ENCODE data around the gene ZDHHC3. TPM values are rescaled to one million over a fixed set of nuclear protein-coding genes. Genes with fewer than 3 reads are reported as not detected.

Gene ZDHHC3
- total RNA-seq, 2 donors from 2014 or later: 64.6 to 91.7 TPM

- H3K9me3 ChIP-seq: no peaks in the 10 kb centered on the region
- no peak for TF ChIP-seq POLR2A (IDR thresholded peaks at IDR 0.05)
- no peak for TF ChIP-seq POLR2AphosphoS5 (IDR thresholded peaks at IDR 0.05)
- TF ChIP-seq, protein P1, sequence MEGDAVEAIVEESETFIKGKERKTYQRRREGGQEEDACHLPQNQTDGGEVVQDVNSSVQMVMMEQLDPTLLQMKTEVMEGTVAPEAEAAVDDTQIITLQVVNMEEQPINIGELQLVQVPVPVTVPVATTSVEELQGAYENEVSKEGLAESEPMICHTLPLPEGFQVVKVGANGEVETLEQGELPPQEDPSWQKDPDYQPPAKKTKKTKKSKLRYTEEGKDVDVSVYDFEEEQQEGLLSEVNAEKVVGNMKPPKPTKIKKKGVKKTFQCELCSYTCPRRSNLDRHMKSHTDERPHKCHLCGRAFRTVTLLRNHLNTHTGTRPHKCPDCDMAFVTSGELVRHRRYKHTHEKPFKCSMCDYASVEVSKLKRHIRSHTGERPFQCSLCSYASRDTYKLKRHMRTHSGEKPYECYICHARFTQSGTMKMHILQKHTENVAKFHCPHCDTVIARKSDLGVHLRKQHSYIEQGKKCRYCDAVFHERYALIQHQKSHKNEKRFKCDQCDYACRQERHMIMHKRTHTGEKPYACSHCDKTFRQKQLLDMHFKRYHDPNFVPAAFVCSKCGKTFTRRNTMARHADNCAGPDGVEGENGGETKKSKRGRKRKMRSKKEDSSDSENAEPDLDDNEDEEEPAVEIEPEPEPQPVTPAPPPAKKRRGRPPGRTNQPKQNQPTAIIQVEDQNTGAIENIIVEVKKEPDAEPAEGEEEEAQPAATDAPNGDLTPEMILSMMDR (IDR thresholded peaks at IDR 0.05): no peak
- H3K27me3 ChIP-seq (replicated peaks; ENCODE audit: insufficient read depth): no peaks in the 10 kb centered on the region
- H3K4me3 ChIP-seq: no peak overlapping the region
- DNase-seq (ENCODE audit: low spot score): no peak
- WGBS: 75% methylated on average over 7 of the region's 7 CpGs
- H3K27ac ChIP-seq: no peak overlapping the region
- intact Hi-C loops (cut with DNase I): no loop called here
- no peaks in the 10 kb centered on the region for H3K4me1 ChIP-seq (replicated peaks)
- no peaks in the 10 kb centered on the region for H3K36me3 ChIP-seq
Measured at GRCh38 chr3:44958386-44958785, 17.6 kb downstream of the ZDHHC3 start.

DNA sequence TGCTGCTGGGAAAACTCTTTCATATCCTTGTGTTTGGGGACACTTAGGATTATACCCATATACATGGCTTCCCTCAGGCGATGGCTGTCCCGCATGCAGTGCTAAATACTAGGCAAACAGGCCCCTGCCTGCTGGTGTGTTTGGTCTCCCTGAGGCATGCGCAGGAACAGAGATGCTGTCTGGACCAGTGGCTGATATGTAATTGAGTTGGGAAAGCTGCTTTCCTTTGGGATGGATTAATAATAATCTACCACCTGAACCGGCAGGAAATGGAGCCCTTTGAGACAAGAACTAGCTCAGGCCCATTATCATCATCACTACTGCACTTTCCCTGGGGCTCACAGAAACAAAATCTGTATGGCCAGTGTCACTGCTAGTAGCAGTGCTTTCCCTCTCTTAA, 18.0 kb downstream of the ZDHHC3 start:
- no peaks in the 10 kb centered on the region for H3K9me3 ChIP-seq
- DNase-seq (ENCODE audit: low spot score): no peak
- WGBS: 89% methylated on average over 4 of the region's 4 CpGs
- H3K36me3 ChIP-seq: no peaks in the 10 kb centered on the region
- no peak for TF ChIP-seq POLR2A (IDR thresholded peaks at IDR 0.05)
- TF ChIP-seq, protein P1 (IDR thresholded peaks at IDR 0.05): no peak
- no peak overlapping the region for H3K4me3 ChIP-seq
- H3K27ac ChIP-seq: no peak overlapping the region
- H3K27me3 ChIP-seq (replicated peaks; ENCODE audit: insufficient read depth): no peaks in the 10 kb centered on the region
- no peaks in the 10 kb centered on the region for H3K4me1 ChIP-seq (replicated peaks)
- intact Hi-C loops (cut with DNase I): no loop called here

DNA sequence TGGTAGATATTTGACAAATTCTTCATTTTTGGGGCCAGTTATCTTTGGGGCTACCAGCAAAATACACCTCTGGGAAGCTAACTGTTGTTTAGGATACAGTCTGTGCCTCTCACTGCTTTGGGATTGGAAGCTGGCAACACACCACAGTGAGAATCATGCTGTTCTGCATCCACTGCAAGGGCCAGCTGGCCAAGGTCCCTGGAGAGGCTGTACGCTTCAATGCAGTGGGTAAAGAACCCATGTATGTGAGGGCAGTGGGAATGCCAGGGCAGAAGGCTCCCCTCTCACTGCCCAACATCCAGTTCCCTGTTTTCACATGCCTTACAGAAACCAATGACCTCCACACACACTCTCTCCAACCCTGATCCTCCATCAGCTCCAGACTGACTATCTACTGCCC, 20.1 kb downstream of the ZDHHC3 start:
- WGBS: 72% methylated on average over 1 of the region's 1 CpG

DNA sequence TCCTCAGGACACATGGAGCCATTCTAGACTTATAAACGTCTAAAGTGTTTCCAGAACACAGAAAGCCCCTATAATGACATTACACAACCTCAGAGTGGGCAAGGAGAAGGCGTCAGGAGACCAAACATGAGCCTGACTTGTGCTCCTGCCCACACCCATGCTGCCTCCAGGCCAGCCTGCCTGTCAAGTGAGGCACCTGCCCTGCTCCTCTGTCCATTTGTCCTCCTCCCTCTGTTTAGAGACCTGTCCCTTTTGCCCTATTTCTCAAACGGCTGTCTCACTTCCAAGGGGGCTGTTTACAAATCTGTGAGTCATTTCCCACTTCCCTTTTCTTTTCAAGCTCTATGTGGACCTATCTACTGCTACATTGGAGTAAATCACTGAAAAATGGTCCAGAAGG, 21.0 kb downstream of the ZDHHC3 start:
- Histone ChIP-seq H3K27me3 (replicated peaks; ENCODE audit: insufficient read depth) (no peaks in the 10 kb centered on the region), H3K4me1 (replicated peaks) (no peaks in the 10 kb centered on the region), H3K27ac (no peak overlapping the region), H3K4me3 (no peak overlapping the region), H3K36me3 (no peaks in the 10 kb centered on the region), H3K9me3 (no peaks in the 10 kb centered on the region)
- TF ChIP-seq, protein P1 (IDR thresholded peaks at IDR 0.05): no peak
- TF ChIP-seq POLR2A (IDR thresholded peaks at IDR 0.05) (no peak), POLR2AphosphoS5 (IDR thresholded peaks at IDR 0.05) (no peak)
- WGBS: 49% methylated on average over 3 of the region's 3 CpGs
- no peak for DNase-seq (ENCODE audit: low spot score)
- intact Hi-C loops (cut with DNase I): no loop called here

More for the DNA sequence above, 20.1 kb downstream of the ZDHHC3 start:
- TF ChIP-seq POLR2A (IDR thresholded peaks at IDR 0.05) (no peak), POLR2AphosphoS5 (IDR thresholded peaks at IDR 0.05) (no peak)
- TF ChIP-seq, protein P1 (IDR thresholded peaks at IDR 0.05): no peak
- Histone ChIP-seq H3K27me3 (replicated peaks; ENCODE audit: insufficient read depth) (no peaks in the 10 kb centered on the region), H3K9me3 (no peaks in the 10 kb centered on the region), H3K27ac (no peak overlapping the region), H3K36me3 (no peaks in the 10 kb centered on the region), H3K4me1 (replicated peaks) (no peaks in the 10 kb centered on the region), H3K4me3 (no peak overlapping the region)
- no peak for DNase-seq (ENCODE audit: low spot score)
- intact Hi-C loops (cut with DNase I): no loop called here

- no peaks in the 10 kb centered on the region for H3K9me3 ChIP-seq
- no peaks in the 10 kb centered on the region for H3K27me3 ChIP-seq (replicated peaks; ENCODE audit: insufficient read depth)
- no peaks in the 10 kb centered on the region for H3K4me1 ChIP-seq (replicated peaks)
- intact Hi-C loops (cut with DNase I): no loop called here
- WGBS: 90% methylated on average over 5 of the region's 5 CpGs
- H3K36me3 ChIP-seq: no peaks in the 10 kb centered on the region
- TF ChIP-seq, protein P1 (IDR thresholded peaks at IDR 0.05): no peak
- TF ChIP-seq POLR2AphosphoS5 (IDR thresholded peaks at IDR 0.05): no peak
- TF ChIP-seq POLR2A (IDR thresholded peaks at IDR 0.05): no peak
- H3K27ac ChIP-seq: no peak overlapping the region
- DNase-seq (ENCODE audit: low spot score): no peak
- no peak overlapping the region for H3K4me3 ChIP-seq
Measured at GRCh38 chr3:44954304-44954703, 21.7 kb downstream of the ZDHHC3 start.
